ENCODE results near the gene KDM3B. TPM values are rescaled to one million over a fixed set of nuclear protein-coding genes. Genes with fewer than 3 reads are reported as not detected.

KDM3B gene
- total and polyA plus RNA-seq, 9 of the 15 experiments (the other 6 are each of a cell fraction or from before 2014, with no cell fraction given), result 13.8 to 62.8 (median 41.9) TPM

DNA sequence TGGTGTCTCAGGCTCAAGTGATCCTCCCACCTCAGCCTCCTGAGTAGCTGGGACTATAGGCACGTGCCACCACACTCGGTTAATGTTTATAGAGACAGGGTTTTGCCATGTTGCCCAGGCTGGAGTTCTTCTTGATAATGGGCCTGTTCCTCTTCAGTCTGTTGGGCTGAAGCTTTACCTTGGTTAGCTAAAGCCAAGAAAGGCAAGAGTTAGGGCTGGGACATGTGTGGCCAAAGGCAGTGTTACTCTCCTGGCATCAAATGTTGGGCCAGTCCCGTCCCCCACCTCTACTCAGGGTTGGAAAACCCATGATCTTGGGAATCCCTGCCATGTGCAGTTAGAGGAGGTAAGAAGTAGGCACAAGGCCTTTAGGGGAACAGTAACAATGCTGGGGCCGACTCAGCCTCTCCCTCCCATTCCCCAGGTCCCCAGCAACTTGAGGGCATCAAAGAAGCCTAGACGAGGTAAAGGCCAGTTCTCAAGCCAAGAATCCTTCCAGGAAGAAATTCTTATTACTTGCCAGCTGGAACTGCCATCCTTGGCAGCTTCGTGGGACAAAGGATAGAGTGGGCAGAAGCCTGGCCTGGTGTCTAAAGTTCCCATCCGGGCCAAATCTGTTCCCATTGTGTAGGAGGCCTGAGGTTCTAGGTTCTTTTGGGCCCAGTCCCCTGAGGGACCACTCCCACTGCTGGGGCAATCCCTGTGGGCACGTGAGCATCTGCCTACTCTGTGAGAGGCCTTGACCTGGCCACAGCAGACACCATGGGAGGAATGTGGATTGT lies 117.2 kb downstream of the KDM3B start (continued):
- TF ChIP-seq SIN3B (IDR thresholded peaks at IDR 0.05; ENCODE audit: low read depth), result no peak
- TF ChIP-seq CBFA2T3 (IDR thresholded peaks at IDR 0.05), result no peak
- TF ChIP-seq NFATC3 (IDR thresholded peaks at IDR 0.05), result peak; percentile 92; the same call in 1 of the 2 replicates
- TF ChIP-seq POLR2H (tag; IDR thresholded peaks at IDR 0.05; ENCODE audit: low read depth), result 0 out of 2 replicates have a peak, but pooled peaks have one; percentile 19
- TF ChIP-seq CBFB (CRISPR knock-in tag; IDR thresholded peaks at IDR 0.05), result no peak

DNA sequence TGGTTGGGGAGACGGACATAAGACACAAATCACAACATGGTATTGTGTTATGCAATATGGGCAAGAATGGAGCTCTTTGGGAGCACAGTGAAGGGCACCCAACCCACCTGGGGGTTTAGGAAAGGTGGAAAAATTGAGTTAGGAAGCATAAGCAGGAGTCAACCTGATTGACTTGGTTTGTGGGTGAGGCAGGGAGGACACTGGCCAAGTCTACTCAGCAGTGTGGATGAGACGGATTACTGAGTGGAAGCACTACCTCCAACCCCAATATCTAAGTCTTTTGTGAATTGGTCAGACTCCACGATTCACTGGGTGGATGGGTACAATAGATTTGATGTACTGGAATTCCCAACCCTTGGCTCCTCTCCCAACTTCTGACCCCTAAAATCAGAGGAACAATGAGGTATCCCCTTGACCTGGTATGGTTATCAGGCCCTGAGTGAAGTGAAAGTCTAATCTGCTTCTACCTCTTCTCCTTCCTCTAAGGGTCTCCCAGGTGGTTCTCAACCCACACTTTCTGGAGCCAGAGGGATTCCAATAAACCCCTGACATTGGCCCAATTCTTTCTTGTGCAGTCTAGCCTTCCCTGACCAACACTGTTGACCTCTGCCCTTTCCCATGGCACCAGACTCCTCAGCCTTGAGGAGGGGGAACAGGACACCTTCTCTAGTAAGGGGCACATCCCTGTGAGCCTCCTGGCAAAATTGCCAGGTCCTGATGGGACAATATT lies 118.0 kb downstream of the KDM3B start:
- ATAC-seq (peak; percentile 1), DNase-seq (ENCODE audit: extremely low read depth in 1 of 4, low spot score in 3 of 4) (no peak), FAIRE-seq (no peak)
- Histone ChIP-seq H3K4me3 (no peak overlapping the region), H3K4me1 (replicated peaks in 1 of 2; ENCODE audit: control insufficient read depth in 2 of 2, insufficient read depth in 2 of 2, low read length in 2 of 2) (peaks cover 19 to 24% of the 10 kb centered on the region in 2 experiments; a peak in 4 of 5 replicates), H3K9ac (ENCODE audit: insufficient read depth in 1 of 2, low read depth in 2 of 2, low read length in 2 of 2) (no peak overlapping the region), H4K20me1 (replicated peaks; ENCODE audit: control insufficient read depth, insufficient read depth, low read length) (peaks cover 28% of the 10 kb centered on the region), H3K9me3 (replicated peaks; ENCODE audit: control insufficient read depth, insufficient read depth, low read depth, low read length) (no peaks in the 10 kb centered on the region), H3K27ac (ENCODE audit: extremely low read depth, low read depth, low read length) (no peak overlapping the region), H3K79me2 (ENCODE audit: control insufficient read depth, insufficient read depth, low read length) (peaks cover 31% of the 10 kb centered on the region), H3K27me3 (ENCODE audit: control insufficient read depth in 2 of 2, insufficient read depth in 2 of 2, low read length in 2 of 2) (no peaks in the 10 kb centered on the region), H3K9me1 (ENCODE audit: control insufficient read depth, insufficient read depth, low read length) (peaks cover 22% of the 10 kb centered on the region), H3K4me2 (ENCODE audit: insufficient read depth, low read length) (no peak overlapping the region), H3K36me3 (ENCODE audit: control insufficient read depth, insufficient read depth, low read length) (peaks cover 30% of the 10 kb centered on the region), H2AFZ (ENCODE audit: low read depth, low read length) (no peak overlapping the region)
- no TSS peak for BruUV-seq (replicated peaks)
- intact Hi-C loops (cut with micrococcal nuclease), result no loop called here
- ChIA-PET CTCF (ENCODE audit: low intra/inter-chr PET ratio) (no interaction called here), POLR2A (interaction anchor here (0.6 to 2.6 kb wide), 7 partner anchors 8 to 105 kb away, joined by 3 to 17 read pairs (median 6); partner anchors contain the start of gene ETF1)
- WGBS (ENCODE audit: insufficient coverage, low coverage, missing lambda C conversion rate), result 57% methylated on average over 3 of the region's 3 CpGs
- in situ Hi-C loops (cut with MboI), result no loop called here
- no peak for TF ChIP-seq NUFIP1 (IDR thresholded peaks at IDR 0.05; ENCODE audit: partially characterized antibody)
- TF ChIP-seq KDM5B (IDR thresholded peaks at IDR 0.05; ENCODE audit: insufficient replicate concordance, low read depth, low read length), result peak; percentile 75
- no peak for TF ChIP-seq ZBTB8A (IDR thresholded peaks at IDR 0.05; ENCODE audit: partially characterized antibody)
- no peak for TF ChIP-seq MYNN (IDR thresholded peaks at IDR 0.05)
- no peak for TF ChIP-seq MYNN (CRISPR knock-in tag; IDR thresholded peaks at IDR 0.05)
- peak; percentile 55; the same call in 1 of the 2 replicates for TF ChIP-seq POLR2H (tag; IDR thresholded peaks at IDR 0.05; ENCODE audit: low read depth)
- no peak for TF ChIP-seq MAFG (tag; conservative IDR thresholded peaks at IDR 0.05)
- peak; percentile 84 for TF ChIP-seq SFPQ (IDR thresholded peaks at IDR 0.05; ENCODE audit: low read depth, low read length)
- no peak for TF ChIP-seq ZNF197 (CRISPR knock-in tag; IDR thresholded peaks at IDR 0.05; ENCODE audit: low read depth)
- no peak for TF ChIP-seq RBM15 (IDR thresholded peaks at IDR 0.05; ENCODE audit: insufficient read depth, low read length)
